ENCODE data around the gene TEAD4. TPM values are rescaled to one million over a fixed set of nuclear protein-coding genes. Genes with fewer than 3 reads are reported as not detected.

Gene TEAD4
- total RNA-seq, 1 experiment from 2014 or later, result 43.2 TPM

DNA sequence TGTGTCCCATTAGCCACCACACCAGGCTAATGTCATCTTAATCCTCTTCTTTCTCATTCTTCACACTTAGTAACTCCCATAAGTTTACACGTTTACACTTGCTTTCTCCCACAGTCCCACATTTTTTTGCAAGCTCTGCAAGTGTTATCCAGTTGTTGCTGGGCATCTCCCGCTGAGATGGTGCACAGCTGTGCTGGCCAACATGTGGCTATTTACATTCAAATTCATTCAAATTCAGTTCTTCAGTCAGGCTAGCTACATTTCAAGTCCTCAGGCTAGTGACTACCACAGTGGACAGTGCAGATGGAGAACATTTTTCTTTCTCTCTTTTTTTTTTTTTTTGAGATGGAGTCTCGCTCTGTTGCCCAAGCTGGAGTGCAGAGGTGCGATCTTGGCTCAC lies 9.8 kb upstream of the TEAD4 start:
- Histone ChIP-seq H2AFZ (ENCODE audit: low read depth, low read length, poor library complexity, severe bottlenecking) (no peak overlapping the region), H3K27ac (ENCODE audit: low read depth, low read length) (no peak overlapping the region), H3K9ac (ENCODE audit: low read length) (no peak overlapping the region), H3K9me2 (ENCODE audit: insufficient read depth) (no peaks in the 10 kb centered on the region), H3K4me3 (replicated peaks in 1 of 2; ENCODE audit: low read depth in 1 of 2, low read length in 2 of 2) (no peak overlapping the region), H3K9me3 (ENCODE audit: control insufficient read depth in 1 of 2, insufficient read depth in 1 of 2, low read depth in 1 of 2, low read length in 2 of 2) (no peaks in the 10 kb centered on the region), H4K20me1 (ENCODE audit: insufficient read depth) (no peaks in the 10 kb centered on the region), H3K27me3 (ENCODE audit: insufficient read depth, low read length) (no peaks in the 10 kb centered on the region), H3K79me2 (ENCODE audit: insufficient read depth, low read length) (no peaks in the 10 kb centered on the region), H3K4me2 (ENCODE audit: low read length) (no peak overlapping the region), H3K4me1 (ENCODE audit: control insufficient read depth in 1 of 2, insufficient read depth in 2 of 2, low read length in 2 of 2) (peaks cover 2 to 7% of the 10 kb centered on the region in 2 experiments; a peak in 2 of 4 replicates), H3K36me3 (ENCODE audit: control insufficient read depth in 1 of 2, insufficient read depth in 2 of 2, low read length in 2 of 2) (no peaks in the 10 kb centered on the region)
- intact Hi-C loops (cut with micrococcal nuclease), result no loop called here
- DNase-seq (ENCODE audit: low read depth, low spot score) (no peak), ATAC-seq (no peak)
- CTCF ChIA-PET, result no interaction called here
- no TSS peak for BruUV-seq (replicated peaks)
- POLR2A ChIA-PET, result interaction anchor here (0.6 kb wide), 1 partner anchor 109 kb away, joined by 4 read pairs; no protein-coding TSS in a partner anchor
- TF ChIP-seq YY1 (IDR thresholded peaks at IDR 0.05; ENCODE audit: extremely low read depth, insufficient replicate concordance, low read depth, low read length) (no peak), CEBPB (IDR thresholded peaks at IDR 0.05; ENCODE audit: low read depth) (no peak), POLR2A (IDR thresholded peaks at IDR 0.05; ENCODE audit: borderline replicate concordance, extremely low read depth, insufficient read depth, insufficient read length) (no peak), JUND (IDR thresholded peaks at IDR 0.05) (no peak), TCF7L2 (IDR thresholded peaks at IDR 0.05; ENCODE audit: borderline replicate concordance, extremely low read depth, insufficient read depth, insufficient read length) (no peak), ZFX (IDR thresholded peaks at IDR 0.05) (no peak), SP1 (IDR thresholded peaks at IDR 0.05; ENCODE audit: low read depth) (no peak), ZBTB33 (IDR thresholded peaks at IDR 0.05; ENCODE audit: extremely low read depth, insufficient replicate concordance, low read length) (no peak), CBX3 (IDR thresholded peaks at IDR 0.05; ENCODE audit: low read depth) (no peak)
- TF ChIP-seq, protein P1, sequence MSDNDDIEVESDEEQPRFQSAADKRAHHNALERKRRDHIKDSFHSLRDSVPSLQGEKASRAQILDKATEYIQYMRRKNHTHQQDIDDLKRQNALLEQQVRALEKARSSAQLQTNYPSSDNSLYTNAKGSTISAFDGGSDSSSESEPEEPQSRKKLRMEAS (IDR thresholded peaks at IDR 0.05), result no peak
- RAD21 ChIA-PET (ENCODE audit: low non-redundant PET in 1 of 2, low total read pairs in 2 of 2, uncharacterized antibody in 2 of 2, unreplicated experiment in 2 of 2), result no interaction called here
